ENCODE data around the gene AP3S2.
"Not testable (repeated sequence)": the region's sequence is repeated elsewhere in the genome, so short reads cannot be mapped to it uniquely, and the experiment has no call there.

AP3S2 gene

DNA sequence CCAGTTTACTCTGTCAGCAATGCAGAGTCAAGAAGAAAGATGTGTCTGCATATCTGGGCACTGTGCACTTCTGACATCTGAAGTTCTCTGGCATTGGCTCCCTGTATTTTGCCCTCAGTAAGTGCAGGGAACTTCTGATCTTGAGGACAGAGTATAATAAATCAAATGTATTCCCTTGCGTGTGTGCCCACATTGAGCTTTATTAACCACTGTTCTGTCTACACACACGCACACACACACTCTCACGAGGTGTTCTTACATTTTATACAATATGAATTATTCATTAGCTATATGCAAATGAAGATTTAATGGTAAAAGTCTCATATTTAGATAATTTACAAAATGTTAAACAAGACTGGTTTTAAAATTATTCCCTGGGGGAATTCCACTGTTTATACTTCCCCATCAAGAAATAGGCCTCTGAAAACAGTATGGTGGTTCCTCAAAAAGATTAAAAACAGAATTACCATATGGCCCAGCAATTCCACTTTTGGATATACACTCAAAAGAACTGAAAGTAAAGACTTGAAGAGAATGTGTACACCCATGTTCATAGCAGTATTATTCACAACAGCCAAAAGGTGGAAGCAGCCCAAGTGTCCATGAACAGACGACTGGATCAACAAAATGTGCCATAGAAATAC is 54.5 kb downstream of the AP3S2 start:
- TF ChIP-seq, protein P1, sequence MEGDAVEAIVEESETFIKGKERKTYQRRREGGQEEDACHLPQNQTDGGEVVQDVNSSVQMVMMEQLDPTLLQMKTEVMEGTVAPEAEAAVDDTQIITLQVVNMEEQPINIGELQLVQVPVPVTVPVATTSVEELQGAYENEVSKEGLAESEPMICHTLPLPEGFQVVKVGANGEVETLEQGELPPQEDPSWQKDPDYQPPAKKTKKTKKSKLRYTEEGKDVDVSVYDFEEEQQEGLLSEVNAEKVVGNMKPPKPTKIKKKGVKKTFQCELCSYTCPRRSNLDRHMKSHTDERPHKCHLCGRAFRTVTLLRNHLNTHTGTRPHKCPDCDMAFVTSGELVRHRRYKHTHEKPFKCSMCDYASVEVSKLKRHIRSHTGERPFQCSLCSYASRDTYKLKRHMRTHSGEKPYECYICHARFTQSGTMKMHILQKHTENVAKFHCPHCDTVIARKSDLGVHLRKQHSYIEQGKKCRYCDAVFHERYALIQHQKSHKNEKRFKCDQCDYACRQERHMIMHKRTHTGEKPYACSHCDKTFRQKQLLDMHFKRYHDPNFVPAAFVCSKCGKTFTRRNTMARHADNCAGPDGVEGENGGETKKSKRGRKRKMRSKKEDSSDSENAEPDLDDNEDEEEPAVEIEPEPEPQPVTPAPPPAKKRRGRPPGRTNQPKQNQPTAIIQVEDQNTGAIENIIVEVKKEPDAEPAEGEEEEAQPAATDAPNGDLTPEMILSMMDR (IDR thresholded peaks at IDR 0.05): no peak

DNA sequence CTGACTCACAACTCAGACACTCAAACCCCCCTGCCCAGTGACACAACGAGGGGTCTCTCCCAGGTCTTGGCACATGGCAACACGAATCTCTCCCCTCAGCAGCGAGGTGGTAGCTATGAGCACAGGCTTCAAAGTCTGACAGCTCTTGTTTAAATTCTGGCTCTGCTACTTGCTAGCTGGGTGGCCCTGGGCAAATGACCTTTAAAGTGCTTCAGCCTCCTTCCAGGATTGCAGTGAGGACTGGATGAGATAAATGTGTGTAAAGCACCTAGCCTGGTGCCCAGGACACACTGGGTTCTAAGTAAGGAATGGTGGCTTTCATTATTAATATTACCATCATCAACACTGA is 56.0 kb downstream of the AP3S2 start:
- H3K27ac ChIP-seq: peak overlapping the region; percentile 57 to 89
- TF ChIP-seq, protein P1 (IDR thresholded peaks at IDR 0.05): no peak

More for the DNA sequence above, 54.5 kb downstream of the AP3S2 start:
- H3K4me3 ChIP-seq: no peak overlapping the region
- peak overlapping the region in 1 of 2 donors; percentile 89 for H3K27ac ChIP-seq
- DNase-seq (ENCODE audit: low spot score): no peak

GRCh38 chr15:89837134-89837829 is 56.5 kb downstream of the AP3S2 start:
- peak overlapping the region; percentile 57 to 89 for H3K27ac ChIP-seq

More for the DNA sequence above, 56.0 kb downstream of the AP3S2 start:
- H3K4me3 ChIP-seq: no peak overlapping the region
- DNase-seq (ENCODE audit: low spot score): no peak

DNA sequence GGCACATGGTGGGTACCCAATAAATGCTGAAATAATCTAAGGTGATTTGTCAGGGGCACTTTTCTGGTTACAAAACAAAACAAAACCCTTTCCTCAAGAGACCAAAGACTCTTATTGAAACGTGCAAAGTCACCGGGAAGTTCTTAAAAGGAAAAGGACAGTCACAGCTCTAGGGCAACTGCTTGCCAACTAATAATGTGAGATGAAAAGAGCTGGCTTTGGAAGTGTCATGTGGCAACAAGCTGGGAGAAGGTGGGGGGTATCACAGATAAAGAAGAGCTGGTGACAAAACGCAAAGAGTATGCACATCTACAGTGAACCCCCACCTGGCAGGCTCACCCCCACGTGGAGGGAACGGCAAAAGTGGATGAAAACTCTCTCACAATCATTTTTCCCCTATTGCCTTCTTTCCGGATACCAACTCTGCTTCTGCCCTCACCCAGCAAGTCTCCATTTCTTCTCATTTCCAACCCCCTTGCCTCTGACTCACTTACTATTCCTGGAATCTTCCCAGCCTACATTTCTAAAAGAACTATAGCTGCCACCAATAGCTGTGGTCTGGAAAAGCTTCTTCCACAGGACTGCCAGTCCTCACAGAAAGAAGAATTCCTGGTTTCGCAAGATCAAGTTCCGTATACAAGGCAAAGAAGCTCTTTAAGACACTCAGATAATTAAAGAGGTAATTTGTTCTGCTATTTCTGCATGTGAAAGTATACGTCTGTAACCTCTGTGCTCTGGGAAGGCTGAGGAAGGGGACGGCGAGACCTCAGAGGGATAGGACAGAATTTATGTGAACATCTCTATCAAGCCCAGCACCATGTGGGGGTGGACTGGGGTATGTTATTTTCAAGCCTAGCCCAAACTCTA is 57.3 kb downstream of the AP3S2 start:
- H3K27ac ChIP-seq: peak overlapping the region; percentile 57 to 89
- no peak for DNase-seq (ENCODE audit: low spot score)

More at GRCh38 chr15:89837134-89837829, 56.5 kb downstream of the AP3S2 start:
- H3K4me3 ChIP-seq: peak overlapping the region; percentile 48
- DNase-seq (ENCODE audit: low spot score): no peak
- TF ChIP-seq, protein P1 (IDR thresholded peaks at IDR 0.05): no peak

GRCh38 chr15:89835176-89835564 is 58.6 kb downstream of the AP3S2 start:
- no peak overlapping the region for H3K4me3 ChIP-seq
- peak overlapping the region in 1 of 2 donors; percentile 12 for H3K27ac ChIP-seq
- no peak for DNase-seq (ENCODE audit: low spot score)
- TF ChIP-seq, protein P1 (IDR thresholded peaks at IDR 0.05): no peak

More for the DNA sequence above, 57.3 kb downstream of the AP3S2 start:
- TF ChIP-seq, protein P1 (IDR thresholded peaks at IDR 0.05): no peak
- peak overlapping the region; percentile 48 for H3K4me3 ChIP-seq

DNA sequence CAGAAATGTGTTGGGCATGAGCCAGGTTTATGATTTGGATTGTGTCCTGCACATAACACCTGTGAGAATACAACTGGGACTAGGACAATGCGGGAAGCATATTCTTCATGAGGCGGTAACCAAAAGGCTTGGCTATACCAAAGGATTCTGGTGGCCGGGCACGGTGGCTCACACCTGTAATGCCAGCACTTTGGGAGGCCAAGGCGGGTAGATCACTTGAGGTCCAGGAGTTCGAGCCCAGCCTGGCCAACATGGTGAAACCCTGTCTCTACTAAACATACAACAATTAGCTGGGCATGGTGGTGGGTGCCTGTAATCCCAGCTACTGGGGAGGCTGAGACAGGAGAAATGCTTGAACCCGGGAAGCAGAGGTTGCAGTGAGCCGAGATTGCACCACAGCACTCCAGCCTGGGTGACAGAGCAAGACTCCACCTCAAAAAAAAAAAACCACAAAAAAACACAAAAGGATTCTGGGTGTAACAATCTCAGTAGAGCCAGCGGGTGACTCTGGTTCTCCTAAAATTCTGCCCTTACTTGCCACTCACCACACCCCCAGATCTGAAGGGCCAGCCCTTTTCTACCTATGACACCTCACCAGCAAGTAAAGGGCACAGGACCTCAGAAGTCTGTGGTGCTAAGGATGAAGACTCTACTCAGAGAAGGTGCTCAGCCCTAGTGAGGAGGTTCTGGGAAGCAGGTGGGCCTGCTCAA is 59.2 kb downstream of the AP3S2 start:
- H3K27ac ChIP-seq: peak overlapping the region in 1 of 2 donors; percentile 12
- not testable (repeated sequence) for H3K4me3 ChIP-seq; DNase-seq (ENCODE audit: low spot score)

- Histone ChIP-seq H3K4me3 (no peak overlapping the region), H3K27ac (no peak overlapping the region)
- DNase-seq (ENCODE audit: low spot score): no peak
- TF ChIP-seq, protein P1 (IDR thresholded peaks at IDR 0.05): no peak
Measured at GRCh38 chr15:89833966-89834365, 59.8 kb downstream of the AP3S2 start.

All from coronary artery (tissue), 2 donors.